HG02884 (cell line): ENCODE measurements around the gene CHD9.
"Not testable (repeated sequence)": the region's sequence is repeated elsewhere in the genome, so short reads cannot be mapped to it uniquely, and the experiment has no call there.

Source experiments
- ATAC-seq: cut with Tn5 transposase; IDR thresholded peaks from one replicate; pipeline ENCODE4 v1.9.1; 2021; ENCODE audit warnings: mild to moderate bottlenecking, moderate library complexity; ENCODE audit not compliant: unreplicated experiment

Gene CHD9

DNA sequence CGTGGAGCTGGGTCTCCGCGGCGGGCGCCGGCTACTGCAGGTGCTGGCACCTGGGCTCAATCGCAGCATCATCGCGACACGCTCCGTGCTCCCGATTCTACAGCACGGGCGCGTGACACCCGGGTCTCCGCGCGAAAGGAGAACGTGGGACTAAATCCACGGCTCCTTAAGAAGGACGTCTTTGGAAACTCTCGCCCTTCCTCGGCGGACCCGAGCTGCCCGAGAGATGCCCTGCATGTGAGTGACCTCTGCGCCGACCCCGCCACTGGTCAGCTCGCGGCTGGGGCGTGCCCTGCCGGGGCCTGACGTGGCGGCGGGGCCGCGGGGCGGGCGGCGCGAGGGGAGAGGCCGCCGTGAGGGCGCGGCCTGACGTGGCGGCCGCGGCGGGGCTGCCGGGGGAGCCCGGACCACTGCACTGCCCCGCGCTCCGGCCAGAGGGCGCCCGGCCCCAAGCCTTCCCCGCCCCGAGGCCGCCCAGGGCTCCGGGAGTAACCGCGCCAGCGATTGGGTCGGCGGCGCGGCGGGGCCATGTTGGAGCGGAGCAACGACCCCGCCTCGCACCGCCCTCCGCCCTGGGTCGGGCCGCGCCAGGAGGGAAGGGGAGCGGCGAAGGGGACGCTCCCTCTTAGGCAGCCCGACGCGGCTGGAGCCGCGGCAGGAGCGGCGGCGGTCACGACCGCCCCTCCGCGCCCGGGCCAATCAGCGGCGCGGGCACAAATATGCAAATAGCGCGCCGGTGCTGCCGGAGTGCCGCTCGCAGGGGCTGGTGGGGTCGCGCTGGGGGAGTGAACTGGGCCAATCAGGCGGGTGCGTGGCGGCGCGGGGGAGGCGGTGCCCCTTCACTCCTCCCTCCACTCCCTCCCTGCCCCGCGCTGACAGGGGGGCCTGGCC, 75.6 kb downstream of the CHD9 start:
- peak; percentile 75 for ATAC-seq

DNA sequence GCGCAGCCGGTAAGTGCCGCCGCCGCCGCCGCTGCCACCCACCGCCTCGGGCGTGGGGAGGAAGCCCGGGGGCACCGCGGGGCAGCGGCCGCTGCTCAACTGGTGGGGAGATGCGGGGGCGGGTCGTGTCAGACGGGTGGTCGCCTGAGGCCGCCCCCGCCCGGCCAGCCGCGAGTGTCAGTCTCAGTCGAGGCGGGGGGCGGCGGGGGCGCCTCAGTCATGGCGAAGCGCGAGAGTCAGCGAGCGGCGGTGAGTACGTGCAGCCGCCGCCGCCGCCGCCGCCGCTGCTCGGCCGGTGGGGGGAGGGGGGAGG, 76.2 kb downstream of the CHD9 start:
- ATAC-seq = peak; percentile 0

DNA sequence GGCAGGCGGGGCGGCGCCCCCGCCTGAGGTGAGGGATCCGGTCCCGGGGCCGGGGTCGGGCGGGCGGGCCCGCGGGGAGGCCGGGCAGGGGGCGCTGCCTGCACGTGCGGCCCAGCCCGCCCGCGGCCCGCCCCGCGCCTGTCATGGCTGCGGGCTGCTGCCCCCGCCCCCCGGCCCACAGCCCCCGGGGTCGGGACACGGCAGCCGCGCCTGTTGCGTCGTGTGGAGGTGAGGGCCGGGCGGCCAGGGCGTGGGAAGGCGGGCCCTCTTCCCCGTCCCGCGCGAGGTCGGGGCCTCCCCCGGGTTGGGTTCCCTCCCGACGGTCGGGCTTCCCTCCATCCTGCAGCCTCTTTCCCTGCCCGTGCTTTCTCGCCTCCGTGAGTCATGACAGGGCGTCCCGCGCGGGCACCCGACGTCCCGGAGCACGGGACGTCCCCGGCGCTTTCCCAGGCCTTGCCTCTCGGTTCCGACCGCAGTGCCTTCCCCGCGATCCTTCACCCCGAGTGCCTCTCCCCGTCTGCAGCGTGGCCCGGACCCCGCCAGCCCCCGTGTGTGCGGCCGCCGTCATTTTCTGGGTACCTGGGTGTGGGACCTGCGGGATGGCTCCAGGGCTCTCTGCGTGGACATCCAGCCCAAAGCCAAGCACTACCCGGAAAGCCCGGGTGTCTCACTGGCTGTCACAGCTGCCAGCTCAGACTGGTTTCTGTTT, 76.7 kb downstream of the CHD9 start:
- peak; percentile 21 for ATAC-seq

DNA sequence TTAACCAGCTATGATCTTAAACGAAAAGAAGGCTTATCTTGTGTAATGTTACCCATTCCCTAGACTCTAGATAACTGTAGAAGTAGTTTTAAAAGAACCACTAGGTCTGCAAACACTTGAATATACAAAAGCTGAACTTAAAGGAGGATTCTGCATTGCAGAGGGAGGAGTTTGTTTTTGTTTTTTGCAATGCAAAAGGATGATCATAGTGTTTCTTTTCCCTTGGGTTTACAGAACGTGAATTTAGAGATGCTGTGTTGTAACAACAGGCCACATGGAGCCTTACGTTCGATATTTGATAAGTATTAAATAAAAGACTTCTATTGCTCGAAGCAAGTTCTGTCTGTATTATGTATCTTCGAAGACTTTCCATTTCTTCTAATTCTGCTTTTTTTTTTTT, 77.6 kb downstream of the CHD9 start:
- no peak for ATAC-seq

DNA sequence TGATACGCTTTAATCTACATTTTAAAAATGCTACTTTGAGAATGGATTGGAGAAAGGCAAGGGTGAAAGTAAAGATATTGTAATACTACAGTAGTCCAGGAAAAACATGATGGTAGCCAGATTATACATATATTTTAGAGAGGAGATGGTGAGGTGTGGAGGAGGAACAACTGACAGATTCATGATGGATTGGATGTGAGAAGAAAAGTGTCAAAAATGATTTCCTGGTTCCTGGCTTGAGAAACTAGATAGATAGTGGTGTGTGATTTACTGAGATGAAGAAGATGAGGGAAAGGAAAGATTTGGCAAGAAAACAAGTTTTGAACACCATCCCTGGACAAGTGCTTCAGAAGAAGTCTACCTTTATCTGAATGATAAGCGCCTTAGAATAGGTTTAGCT, 80.5 kb downstream of the CHD9 start:
- no peak for ATAC-seq

DNA sequence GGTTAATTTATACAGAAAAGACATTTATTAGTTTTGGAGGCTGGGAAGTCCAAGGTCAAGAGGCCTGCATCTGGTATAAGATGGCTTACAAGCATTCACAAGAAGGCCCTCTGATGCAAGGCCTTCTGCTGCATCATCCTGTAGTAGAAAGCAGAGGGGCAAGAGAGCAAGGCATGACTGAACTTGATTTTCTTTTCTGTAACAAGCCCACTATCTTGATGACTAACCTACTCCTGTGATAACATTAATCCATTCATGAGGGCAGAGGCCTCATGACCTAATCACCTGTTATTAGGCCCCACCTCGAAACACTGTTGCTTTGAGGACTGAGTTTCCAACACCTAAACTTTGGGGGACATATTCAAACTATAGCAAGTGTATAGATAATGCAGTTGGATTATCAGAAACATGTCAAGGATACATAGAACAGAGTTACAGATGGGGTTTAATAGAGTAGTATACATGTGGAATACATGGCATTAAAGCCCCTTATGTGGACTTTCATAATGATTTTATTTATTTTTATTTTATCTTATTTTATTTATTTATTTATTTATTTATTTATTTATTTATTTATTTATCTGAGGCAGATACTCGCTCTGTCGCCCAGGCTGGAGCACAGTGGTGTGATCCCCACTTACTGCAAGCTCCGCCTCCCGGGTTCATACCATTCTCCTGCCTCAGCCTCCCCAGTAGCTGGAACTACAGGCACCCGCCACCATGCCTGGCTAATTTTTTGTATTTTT, 88.2 kb downstream of the CHD9 start:
- no peak for ATAC-seq

DNA sequence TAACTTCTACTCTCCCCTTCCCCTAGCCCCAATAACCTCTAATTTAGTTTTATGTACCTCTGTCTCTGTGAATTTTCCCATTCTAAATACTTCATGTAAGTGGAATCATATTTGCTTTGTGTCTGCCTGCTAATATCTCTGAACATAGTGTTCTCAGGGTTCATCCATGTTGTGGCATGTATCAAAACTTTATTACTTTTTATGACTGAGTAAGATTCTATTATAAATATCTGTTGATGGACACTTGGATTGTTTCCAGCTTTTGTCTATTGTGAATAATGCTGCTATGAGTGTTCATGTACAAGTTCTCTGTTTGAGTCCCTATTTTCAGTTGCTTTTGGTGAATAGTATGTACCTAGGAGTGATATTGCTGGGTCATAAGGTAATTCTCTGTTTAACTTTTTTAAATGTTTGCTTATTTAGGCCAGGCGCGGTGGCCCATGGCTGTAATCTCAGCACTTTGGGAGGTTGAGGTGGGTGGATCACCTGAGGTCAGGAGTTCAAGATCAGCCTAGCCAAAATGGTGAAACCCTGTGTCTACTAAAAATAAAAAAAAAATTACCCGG, 92.8 kb downstream of the CHD9 start:
- ATAC-seq = no peak

DNA sequence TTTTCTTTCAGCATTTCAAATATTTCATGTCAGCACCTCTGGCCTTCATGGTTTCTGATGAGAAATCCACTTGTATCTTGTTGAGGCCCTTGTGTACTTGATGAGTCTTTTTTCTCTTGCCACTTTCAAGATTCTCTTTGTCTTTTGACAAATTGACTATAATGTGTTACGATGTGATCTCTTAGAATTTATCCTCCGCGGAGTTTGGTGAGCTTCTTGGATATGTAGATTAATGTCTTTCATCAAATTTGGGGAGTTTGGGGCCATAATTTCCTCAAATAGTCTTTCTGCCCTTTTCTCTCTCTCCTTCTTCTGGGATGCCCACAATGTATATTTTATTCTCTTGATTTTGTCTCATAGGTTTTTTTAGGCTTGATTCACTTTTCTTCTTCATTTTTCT, 96.0 kb downstream of the CHD9 start:
- ATAC-seq = no peak

DNA sequence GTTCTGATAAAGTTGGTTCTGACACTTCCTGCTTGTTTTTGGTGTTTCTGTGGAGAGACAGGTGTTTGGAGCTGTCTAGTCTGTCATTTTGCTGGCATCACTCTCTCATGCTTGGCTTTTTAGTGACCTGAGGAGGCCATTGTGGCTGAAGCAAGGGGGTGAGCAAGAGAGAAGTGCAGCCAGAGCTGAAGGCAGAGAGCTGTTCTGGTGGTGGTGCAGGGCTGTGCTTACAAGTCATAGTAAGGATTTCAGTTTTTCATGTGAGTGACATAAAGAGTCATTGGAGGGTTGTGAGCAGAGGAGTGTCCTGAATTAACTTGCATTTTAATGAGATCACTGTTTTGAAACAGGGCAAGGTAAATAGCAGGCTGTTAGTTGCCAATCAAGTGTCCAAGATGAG, 97.5 kb downstream of the CHD9 start:
- ATAC-seq = no peak

DNA sequence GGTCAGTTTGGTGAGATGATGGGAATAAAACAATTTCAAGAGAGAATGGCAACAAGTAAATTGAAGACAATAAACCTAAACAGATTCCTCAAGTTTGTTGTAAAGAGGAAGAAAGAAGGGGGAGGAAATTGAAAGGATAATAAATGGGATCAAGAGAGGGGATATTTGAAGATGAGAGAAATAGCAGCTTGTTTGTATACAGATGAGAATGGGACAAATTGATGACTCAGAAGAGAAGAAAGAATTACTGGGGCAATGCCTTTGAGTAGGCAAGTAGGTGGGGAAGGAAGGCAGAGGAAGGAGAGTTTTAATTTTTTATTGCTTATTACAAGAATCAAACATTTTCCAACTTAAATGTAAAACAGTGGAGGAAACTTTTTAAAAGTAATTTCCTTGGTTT, 98.3 kb downstream of the CHD9 start:
- ATAC-seq = no peak

DNA sequence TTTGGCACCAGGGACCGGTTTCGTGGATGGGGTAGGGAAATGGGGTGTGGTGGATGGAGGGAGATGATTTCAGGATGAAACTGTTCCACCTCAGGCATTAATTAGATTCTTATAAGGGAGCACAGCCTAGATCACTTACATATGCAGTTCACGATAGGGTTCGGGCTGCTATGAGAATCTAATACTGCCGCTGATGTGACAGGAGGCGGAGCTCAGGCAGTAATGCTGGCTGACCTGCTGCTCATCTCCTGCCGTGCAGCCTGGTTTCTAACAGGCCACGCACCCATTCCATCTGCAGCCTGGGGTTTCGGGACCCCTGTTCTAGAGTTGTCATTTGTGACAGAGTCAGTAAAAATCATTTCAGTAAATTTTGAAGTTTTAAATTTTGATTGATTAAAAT, 99.7 kb downstream of the CHD9 start:
- ATAC-seq = no peak

DNA sequence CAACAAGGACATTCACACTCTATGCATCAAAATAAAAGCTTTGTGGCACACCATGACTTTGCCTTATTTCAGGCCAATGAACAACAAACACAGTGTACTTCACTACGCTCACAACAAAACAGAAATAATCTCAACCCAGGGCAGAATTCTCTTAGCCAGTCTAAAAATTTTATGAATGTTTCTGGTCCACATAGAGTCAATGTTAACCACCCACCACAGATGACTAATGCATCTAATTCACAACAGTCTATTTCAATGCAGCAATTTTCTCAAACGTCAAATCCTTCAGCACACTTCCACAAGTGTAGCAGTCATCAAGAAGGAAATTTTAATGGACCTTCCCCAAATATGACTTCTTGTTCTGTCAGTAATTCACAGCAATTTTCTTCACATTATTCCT, 101.7 kb downstream of the CHD9 start:
- no peak for ATAC-seq

DNA sequence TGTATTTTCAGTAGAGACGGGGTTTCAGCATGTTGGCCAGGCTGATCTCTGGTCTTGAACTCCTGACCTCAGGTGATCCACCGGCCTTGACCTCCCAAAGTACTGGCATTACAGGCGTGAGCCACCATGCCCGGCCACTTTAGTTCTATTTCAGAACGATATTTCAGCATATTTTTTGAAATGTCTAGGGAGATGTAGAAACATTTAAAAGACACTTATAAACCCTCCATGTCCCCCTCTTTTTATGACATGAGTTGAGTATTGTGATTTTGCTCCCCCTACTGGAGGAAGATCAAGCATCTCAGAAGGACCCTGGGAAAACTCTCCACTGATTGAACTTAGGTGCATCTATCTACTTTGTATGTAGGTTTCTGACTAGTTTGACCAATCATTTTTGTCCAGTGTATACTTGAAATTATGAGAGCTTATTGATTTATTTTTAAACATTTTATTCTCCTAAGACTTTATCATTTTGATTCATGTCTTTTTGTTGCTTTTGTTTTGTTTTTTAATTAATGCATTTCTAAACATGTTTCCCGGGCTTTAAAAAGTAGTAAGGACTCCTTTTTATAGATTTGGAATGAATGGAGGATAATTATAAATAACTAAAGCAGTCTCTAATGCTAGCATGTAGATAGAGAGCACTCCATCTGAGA, 105.1 kb downstream of the CHD9 start:
- peak; percentile 62 for ATAC-seq

DNA sequence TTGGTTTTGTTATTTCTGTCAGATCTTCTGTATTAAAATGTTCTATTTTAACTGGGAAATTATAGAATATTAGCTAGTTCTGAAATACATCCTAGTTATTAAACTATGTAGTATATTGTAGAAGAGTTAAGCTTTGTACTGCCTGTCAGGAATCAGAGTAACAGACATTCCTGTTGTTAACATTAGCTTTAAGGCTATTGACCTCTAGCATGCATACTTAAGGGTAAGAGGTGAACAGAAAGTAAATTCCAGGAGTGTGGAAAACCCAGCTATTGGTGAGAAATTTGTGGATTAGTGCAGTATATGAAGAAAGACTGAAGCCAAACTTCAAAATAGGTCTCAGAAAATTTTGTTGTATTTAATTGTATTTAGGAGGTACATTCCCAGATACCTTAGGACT, 111.3 kb downstream of the CHD9 start:
- ATAC-seq = no peak

DNA sequence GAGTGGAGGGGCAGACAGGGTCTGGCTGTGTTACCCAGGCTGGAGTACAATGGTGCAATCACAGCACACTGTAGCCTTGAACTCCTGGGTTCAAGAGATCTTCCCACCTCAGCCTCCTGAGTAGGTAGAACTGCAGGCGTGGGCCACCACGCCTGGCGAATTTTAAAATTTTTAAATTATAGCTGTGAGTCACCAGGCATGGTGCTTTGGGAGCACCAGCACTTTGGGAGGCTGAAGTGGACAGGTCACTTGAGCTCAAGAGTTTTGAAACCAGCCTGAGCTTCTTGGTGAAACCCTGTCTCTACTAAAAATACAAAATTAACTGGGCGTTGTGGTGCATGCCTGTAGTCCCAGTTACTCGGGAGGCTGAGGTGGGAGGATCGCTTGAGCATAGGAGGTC, 114.0 kb downstream of the CHD9 start:
- no peak for ATAC-seq

DNA sequence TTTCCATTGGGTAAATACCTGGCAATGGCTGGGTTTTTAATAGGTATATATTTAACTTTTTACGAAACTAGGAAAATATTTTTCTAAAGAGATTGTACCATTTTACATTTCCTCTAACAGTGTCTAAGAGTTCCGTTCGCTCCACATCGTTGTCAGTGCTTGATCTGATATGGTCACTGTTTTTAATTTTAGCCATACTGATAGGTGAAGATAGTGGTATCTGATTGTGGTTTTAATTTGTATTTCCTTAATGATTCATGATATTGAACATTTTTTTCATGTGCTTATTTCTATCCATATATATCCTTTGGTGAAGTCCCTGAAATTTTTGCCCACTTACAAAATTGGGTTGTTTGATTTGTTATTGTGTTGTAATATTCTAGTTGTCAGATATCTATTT, 117.7 kb downstream of the CHD9 start:
- ATAC-seq = no peak

DNA sequence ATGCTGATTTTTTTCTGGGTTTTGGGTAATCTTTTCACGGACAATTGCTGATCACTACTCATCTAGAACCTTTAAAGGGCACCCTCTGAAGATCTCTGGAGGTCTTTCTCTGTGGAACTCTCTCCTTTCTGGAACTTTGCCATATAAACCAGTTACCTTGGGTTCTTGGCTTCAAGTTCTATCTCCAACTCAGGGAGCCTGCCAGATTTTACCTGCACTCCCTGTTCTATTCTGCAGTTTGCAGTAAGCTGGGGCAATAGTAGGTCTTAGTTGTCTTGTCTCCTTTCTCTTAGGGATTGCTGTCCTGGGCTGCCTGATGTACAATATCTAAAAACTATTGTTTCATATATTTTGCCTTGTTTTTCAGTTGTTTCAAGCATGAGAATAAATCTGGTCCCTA, 120.3 kb downstream of the CHD9 start:
- ATAC-seq = no peak

DNA sequence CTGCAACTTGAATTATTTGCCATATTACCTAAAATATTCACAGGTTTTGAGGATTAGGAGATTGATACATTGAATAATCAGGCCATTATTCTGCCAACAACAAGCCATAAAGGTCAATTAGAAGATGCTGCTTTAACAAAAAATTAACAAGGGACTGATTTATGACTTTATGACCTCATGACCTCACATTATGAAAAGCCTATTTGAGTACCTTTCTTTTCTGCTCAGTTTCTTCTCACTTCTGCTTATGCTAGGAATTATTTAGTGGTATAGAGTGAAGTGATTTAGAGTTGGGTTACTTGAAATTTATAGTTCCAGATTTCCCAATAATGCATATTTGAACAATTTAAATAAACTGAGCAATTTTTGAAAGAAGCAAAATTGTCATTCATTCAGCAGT, 121.6 kb downstream of the CHD9 start:
- ATAC-seq = no peak

DNA sequence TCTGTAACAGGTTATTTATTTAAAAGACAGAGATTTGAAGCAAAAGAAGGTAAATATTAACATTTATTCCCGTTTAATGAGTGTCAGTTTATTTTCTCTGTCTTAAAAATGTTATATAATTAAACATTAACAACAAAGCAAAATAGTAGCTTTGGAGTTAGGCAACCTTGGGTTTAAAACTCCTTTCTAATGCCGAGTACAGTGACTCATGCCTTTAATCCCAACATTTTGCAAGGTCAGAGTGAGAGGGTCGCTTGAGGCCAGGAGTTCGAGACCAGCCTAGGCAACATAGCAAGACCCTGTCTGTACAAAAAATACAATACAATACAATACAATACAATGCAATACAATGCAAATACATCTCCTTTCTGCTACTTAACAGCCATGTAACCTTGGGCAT, 128.7 kb downstream of the CHD9 start:
- ATAC-seq = no peak

DNA sequence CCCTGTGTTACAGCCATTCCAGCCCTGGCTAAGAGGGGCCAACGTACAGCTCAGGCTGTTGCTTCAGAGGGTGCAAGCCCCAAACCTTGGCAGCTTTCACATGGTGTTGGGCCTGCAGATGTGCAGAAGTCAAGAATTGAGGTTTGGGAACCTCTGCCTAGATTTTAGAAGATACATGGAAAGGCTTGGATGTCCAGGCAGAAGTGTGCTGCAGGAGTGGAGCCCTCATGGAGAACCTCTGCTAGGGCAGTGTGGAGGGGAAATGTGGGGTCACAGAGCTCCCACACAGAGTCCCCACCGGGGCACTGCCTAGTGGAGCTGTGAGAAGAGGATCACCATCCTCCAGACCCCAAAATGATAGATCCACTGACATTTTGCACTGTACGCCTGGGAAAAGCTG, 130.9 kb downstream of the CHD9 start:
- not testable (repeated sequence) for ATAC-seq

DNA sequence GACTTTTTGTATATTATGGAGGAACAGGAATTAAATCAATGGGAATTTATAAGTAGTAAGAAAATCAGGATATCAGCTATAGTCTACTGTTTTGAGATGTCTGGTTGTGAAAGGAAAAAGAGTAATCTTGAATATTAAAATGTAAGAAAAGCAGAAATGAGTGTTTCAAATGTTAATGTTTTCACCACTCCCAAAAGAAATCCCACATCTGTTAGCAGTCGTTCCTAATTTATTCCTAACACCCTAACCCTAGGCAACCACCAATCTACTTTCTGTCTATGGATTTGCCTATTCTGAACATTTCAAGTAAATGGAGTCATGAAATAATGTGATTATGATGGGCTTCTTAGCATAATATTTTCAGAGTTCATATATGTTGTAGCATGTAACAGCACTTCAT, 133.0 kb downstream of the CHD9 start:
- no peak for ATAC-seq
